ENCODE data around the gene MROH7. TPM values are rescaled to one million over a fixed set of nuclear protein-coding genes. Genes with fewer than 3 reads are reported as not detected.

Gene MROH7
- total RNA-seq, 1 experiment from 2014 or later = not detected

GRCh38 chr1:54606096-54606989 is 35.2 kb upstream of the MROH7 start:
- no peak overlapping the region for H3K27ac ChIP-seq (ENCODE audit: low read length)
- BruUV-seq (replicated peaks) = no TSS peak
- ATAC-seq (no peak), DNase-seq (no peak)
- TF ChIP-seq CTCF (conservative IDR thresholded peaks at IDR 0.05; ENCODE audit: low read depth, low read length) (no peak), EZH2phosphoT487 (IDR thresholded peaks at IDR 0.05; ENCODE audit: borderline replicate concordance, low read length) (no peak), EZH2 (IDR thresholded peaks at IDR 0.05; ENCODE audit: low read length, unreplicated experiment) (no peak)
- no peaks in the 10 kb centered on the region for H3F3A ChIP-seq (ENCODE audit: low read length, unreplicated experiment)
- no peaks in the 10 kb centered on the region for H3K9me3 ChIP-seq (ENCODE audit: low read length)
- H3K79me2 ChIP-seq (ENCODE audit: low read length) = no peaks in the 10 kb centered on the region
- H3K4me1 ChIP-seq (ENCODE audit: insufficient read depth, low read length) = peaks cover 5% of the 10 kb centered on the region; the same call in 1 of the 2 replicates
- no peak overlapping the region for H3K4me2 ChIP-seq (ENCODE audit: low read length)
- H3K27me3 ChIP-seq (ENCODE audit: low read length) = no peaks in the 10 kb centered on the region
- H2AFZ ChIP-seq (ENCODE audit: low read length) = no peak overlapping the region
- no peak overlapping the region for H3K9ac ChIP-seq (ENCODE audit: low read length)
- no peaks in the 10 kb centered on the region for H4K20me1 ChIP-seq (ENCODE audit: low read length)
- ChIA-PET CTCF (no interaction called here), POLR2A (ENCODE audit: unreplicated experiment) (no interaction called here)
- no peaks in the 10 kb centered on the region for H3K9me2 ChIP-seq (replicated peaks; ENCODE audit: low read length)
- no peak overlapping the region for H3K4me3 ChIP-seq (ENCODE audit: low read length)
- intact Hi-C loops (cut with micrococcal nuclease) = no loop called here
- no peaks in the 10 kb centered on the region for H3K36me3 ChIP-seq (ENCODE audit: low read depth, low read length)

GRCh38 chr1:54606990-54607325 is 34.6 kb upstream of the MROH7 start:
- H3K4me2 ChIP-seq (ENCODE audit: low read length) = no peak overlapping the region
- peaks cover 5% of the 10 kb centered on the region; the same call in 1 of the 2 replicates for H3K4me1 ChIP-seq (ENCODE audit: insufficient read depth, low read length)
- no peaks in the 10 kb centered on the region for H3K9me3 ChIP-seq (ENCODE audit: low read length)
- CTCF ChIA-PET = no interaction called here
- H3K27me3 ChIP-seq (ENCODE audit: low read length) = no peaks in the 10 kb centered on the region
- no peaks in the 10 kb centered on the region for H3F3A ChIP-seq (ENCODE audit: low read length, unreplicated experiment)
- H3K36me3 ChIP-seq (ENCODE audit: low read depth, low read length) = no peaks in the 10 kb centered on the region
- intact Hi-C loops (cut with micrococcal nuclease) = no loop called here
- TF ChIP-seq CTCF (conservative IDR thresholded peaks at IDR 0.05; ENCODE audit: low read depth, low read length) (no peak), EZH2phosphoT487 (IDR thresholded peaks at IDR 0.05; ENCODE audit: borderline replicate concordance, low read length) (no peak), EZH2 (IDR thresholded peaks at IDR 0.05; ENCODE audit: low read length, unreplicated experiment) (no peak)
- H3K27ac ChIP-seq (ENCODE audit: low read length) = no peak overlapping the region
- no peak overlapping the region for H3K9ac ChIP-seq (ENCODE audit: low read length)
- DNase-seq (no peak), ATAC-seq (no peak)
- no TSS peak for BruUV-seq (replicated peaks)
- no peaks in the 10 kb centered on the region for H3K79me2 ChIP-seq (ENCODE audit: low read length)
- no peaks in the 10 kb centered on the region for H4K20me1 ChIP-seq (ENCODE audit: low read length)
- H2AFZ ChIP-seq (ENCODE audit: low read length) = no peak overlapping the region
- H3K4me3 ChIP-seq (ENCODE audit: low read length) = no peak overlapping the region
- H3K9me2 ChIP-seq (replicated peaks; ENCODE audit: low read length) = no peaks in the 10 kb centered on the region
- POLR2A ChIA-PET (ENCODE audit: unreplicated experiment) = no interaction called here
